NB4 (cell line): ENCODE measurements around the gene CEMIP.

ENCODE experiments used
- DNase-seq: peaks from one replicate; pipeline ENCODE4 v3.0.0; 2010; ENCODE audit warnings: low read depth
- H3K4me3 ChIP-seq: one replicate; pipeline ENCODE4 v1.5.1; 2011; ENCODE audit warnings: mild to moderate bottlenecking, low read depth, low read length, moderate library complexity
- CTCF ChIP-seq: IDR thresholded peaks from one replicate; pipeline ENCODE4 v1.5.1; 2012; ENCODE audit warnings: low read depth, low read length
- MAX ChIP-seq: IDR thresholded peaks from 2 replicates; pipeline ENCODE4 v1.6.1; 2011; ENCODE audit warnings: low read depth, low read length
- MYC ChIP-seq: IDR thresholded peaks from 2 replicates; pipeline ENCODE4 v1.6.1; 2011; ENCODE audit warnings: low read depth, low read length
- POLR2A ChIP-seq: IDR thresholded peaks from 2 replicates; pipeline ENCODE4 v1.6.1; 2011; ENCODE audit warnings: mild to moderate bottlenecking; ENCODE audit not compliant: insufficient read length; ENCODE audit errors: extremely low read depth

CEMIP gene

GRCh38 chr15:80870366-80870765 lies 91.2 kb downstream of the CEMIP start:
- no peak for DNase-seq
- H3K4me3 ChIP-seq, result no peak overlapping the region
- TF ChIP-seq MAX (no peak), CTCF (no peak), MYC (no peak), POLR2A (no peak)

GRCh38 chr15:80870893-80871292 lies 91.7 kb downstream of the CEMIP start:
- no peak overlapping the region for H3K4me3 ChIP-seq
- no peak for DNase-seq
- TF ChIP-seq CTCF (no peak), POLR2A (no peak), MYC (no peak), MAX (no peak)

- DNase-seq, result no peak
- H3K4me3 ChIP-seq, result no peak overlapping the region
- no peak for TF ChIP-seq MYC
- TF ChIP-seq CTCF, result no peak
- no peak for TF ChIP-seq POLR2A
- no peak for TF ChIP-seq MAX
These were observed 92.7 kb downstream of the CEMIP start for GRCh38 chr15:80871858-80872257.

GRCh38 chr15:80873366-80873952 lies 94.3 kb downstream of the CEMIP start:
- DNase-seq, result no peak
- H3K4me3 ChIP-seq, result no peak overlapping the region
- TF ChIP-seq MAX (no peak), CTCF (no peak), POLR2A (no peak), MYC (no peak)

GRCh38 chr15:80875568-80876347 lies 96.6 kb downstream of the CEMIP start:
- no peak overlapping the region for H3K4me3 ChIP-seq
- no peak for DNase-seq
- TF ChIP-seq MYC, result no peak

GRCh38 chr15:80876348-80876674 lies 97.1 kb downstream of the CEMIP start:
- no peak for DNase-seq
- TF ChIP-seq POLR2A (no peak), MAX (no peak), MYC (no peak), CTCF (no peak)
- no peak overlapping the region for H3K4me3 ChIP-seq
